Lower leg skin (tissue), 3 donors: ENCODE measurements around the gene SUV39H2.

Source experiments
- POLR2A ChIP-seq, 2 donors: fragments of 450-650 bp; IDR thresholded peaks; one replicate each; pipeline ENCODE4 v1.6.1; 2016 to 2017; ENCODE audit warnings: antibody characterized with exemption in 2 of 2, mild to moderate bottlenecking in 1 of 2, moderate library complexity in 1 of 2
- TF ChIP-seq, protein P1 (sequence below), 3 donors: fragments of 450-650 bp; IDR thresholded peaks; one replicate each; pipeline ENCODE4 v1.5.1; 2016; ENCODE audit warnings: antibody characterized with exemption in 3 of 3, mild to moderate bottlenecking in 3 of 3, moderate library complexity in 2 of 3

DNA sequence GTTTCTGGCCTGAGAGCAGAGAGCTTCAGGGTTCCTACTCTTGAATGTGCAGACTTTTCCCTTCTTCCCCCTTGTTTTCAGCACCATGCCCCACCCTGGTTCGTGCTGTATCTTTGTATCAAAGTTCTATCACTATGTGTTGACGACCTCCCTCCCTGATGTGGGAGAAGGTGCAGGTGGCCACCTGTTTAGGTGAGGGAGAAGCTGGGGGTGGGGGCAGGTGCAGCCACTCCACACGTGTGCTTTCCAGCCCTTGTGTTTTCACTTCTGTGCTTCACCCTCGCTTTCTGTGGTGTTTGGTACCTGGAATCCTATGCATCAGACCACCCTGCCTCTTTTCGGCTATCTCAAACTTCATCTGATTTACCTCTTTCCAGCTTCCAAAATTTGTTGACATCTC lies 19.6 kb upstream of the SUV39H2 start:
- TF ChIP-seq, protein P1, sequence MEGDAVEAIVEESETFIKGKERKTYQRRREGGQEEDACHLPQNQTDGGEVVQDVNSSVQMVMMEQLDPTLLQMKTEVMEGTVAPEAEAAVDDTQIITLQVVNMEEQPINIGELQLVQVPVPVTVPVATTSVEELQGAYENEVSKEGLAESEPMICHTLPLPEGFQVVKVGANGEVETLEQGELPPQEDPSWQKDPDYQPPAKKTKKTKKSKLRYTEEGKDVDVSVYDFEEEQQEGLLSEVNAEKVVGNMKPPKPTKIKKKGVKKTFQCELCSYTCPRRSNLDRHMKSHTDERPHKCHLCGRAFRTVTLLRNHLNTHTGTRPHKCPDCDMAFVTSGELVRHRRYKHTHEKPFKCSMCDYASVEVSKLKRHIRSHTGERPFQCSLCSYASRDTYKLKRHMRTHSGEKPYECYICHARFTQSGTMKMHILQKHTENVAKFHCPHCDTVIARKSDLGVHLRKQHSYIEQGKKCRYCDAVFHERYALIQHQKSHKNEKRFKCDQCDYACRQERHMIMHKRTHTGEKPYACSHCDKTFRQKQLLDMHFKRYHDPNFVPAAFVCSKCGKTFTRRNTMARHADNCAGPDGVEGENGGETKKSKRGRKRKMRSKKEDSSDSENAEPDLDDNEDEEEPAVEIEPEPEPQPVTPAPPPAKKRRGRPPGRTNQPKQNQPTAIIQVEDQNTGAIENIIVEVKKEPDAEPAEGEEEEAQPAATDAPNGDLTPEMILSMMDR (IDR thresholded peaks at IDR 0.05): no peak
- TF ChIP-seq POLR2A (IDR thresholded peaks at IDR 0.05): no peak
